Measurements from ENCODE around the gene LAMB4. TPM values are rescaled to one million over a fixed set of nuclear protein-coding genes. Genes with fewer than 3 reads are reported as not detected.

The LAMB4 gene
- total RNA-seq, 1 donor from 2014 or later: 18.3 TPM

DNA sequence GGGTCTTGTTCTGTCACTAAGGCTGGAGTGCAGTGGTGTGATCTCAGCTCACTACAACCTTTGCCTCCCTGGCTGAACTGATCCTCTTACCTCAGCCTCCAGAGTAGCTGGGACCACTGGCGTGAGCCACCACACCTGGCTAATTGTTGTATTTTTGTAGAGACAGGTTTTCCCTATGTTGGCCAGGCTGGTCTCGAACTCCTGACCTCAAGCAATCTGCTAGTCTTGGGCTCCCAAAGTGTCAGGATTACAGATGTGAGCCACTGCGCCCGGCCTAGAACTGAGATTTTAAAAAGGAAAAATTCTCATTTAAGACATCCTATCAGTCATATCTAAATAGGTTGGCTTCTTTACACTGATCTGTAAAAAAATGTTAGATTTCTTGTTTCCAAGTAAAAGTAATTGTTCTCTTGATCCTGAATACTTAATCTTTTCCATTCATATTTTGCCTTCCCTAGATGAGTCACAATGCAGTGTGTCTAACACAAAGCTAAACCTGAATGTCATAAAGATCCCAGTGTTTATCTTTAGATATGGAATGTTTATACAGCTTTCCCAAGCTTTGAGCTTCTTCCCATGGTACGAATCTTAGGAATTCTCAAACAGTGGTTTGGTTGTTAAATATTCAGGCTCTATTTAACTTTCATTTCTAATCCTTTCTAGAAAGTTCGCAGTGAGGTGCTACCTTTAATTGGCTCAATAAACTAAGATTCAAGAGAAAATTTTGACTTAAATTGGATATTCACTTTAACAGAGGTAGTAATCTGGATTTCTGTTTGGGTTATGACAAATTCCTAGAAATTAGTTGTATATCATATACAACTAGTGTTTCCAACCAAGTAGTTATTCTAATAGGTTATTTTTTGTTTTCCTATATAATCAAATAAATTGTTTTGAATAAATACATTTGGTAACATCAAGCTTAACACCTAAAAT lies 115.1 kb downstream of the LAMB4 start:
- TF ChIP-seq, protein P1, sequence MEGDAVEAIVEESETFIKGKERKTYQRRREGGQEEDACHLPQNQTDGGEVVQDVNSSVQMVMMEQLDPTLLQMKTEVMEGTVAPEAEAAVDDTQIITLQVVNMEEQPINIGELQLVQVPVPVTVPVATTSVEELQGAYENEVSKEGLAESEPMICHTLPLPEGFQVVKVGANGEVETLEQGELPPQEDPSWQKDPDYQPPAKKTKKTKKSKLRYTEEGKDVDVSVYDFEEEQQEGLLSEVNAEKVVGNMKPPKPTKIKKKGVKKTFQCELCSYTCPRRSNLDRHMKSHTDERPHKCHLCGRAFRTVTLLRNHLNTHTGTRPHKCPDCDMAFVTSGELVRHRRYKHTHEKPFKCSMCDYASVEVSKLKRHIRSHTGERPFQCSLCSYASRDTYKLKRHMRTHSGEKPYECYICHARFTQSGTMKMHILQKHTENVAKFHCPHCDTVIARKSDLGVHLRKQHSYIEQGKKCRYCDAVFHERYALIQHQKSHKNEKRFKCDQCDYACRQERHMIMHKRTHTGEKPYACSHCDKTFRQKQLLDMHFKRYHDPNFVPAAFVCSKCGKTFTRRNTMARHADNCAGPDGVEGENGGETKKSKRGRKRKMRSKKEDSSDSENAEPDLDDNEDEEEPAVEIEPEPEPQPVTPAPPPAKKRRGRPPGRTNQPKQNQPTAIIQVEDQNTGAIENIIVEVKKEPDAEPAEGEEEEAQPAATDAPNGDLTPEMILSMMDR (IDR thresholded peaks at IDR 0.05; ENCODE audit: unreplicated experiment): no peak
- no peak overlapping the region for H3K4me3 Mint-ChIP-seq
- H3K27ac Mint-ChIP-seq: peak overlapping the region; percentile 47
- H3K36me3 Mint-ChIP-seq: no peaks in the 10 kb centered on the region
- DNase-seq (ENCODE audit: low spot score in 2 of 2, unreplicated experiment in 2 of 2): no peak
- H3K9me3 Mint-ChIP-seq: no peaks in the 10 kb centered on the region
- no peaks in the 10 kb centered on the region for H3K27me3 Mint-ChIP-seq (ENCODE audit: low read depth)
- peaks cover 53% of the 10 kb centered on the region for H3K4me1 Mint-ChIP-seq

DNA sequence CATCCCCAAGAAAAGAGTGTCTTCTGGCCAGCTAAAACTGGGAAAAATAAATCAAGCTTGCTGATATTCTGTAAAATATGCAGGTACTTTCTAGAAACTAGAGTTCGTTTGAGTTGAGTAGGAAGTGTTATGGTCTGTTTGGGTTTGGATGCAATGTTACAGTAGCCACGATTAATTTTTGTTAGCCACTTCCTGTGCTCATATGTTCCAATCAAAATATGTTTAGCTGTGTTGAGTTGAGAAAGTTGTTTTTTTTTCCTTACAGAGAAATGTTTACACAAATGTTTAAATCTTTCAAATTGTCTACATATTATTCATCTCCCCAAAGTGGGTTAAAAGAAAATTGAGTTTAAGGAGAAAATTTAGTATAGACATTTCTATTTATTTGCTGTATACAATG lies 115.9 kb downstream of the LAMB4 start:
- TF ChIP-seq, protein P1 (IDR thresholded peaks at IDR 0.05; ENCODE audit: unreplicated experiment): no peak
- Mint-ChIP-seq H3K9me3 (no peaks in the 10 kb centered on the region), H3K27ac (no peak overlapping the region), H3K4me3 (no peak overlapping the region), H3K36me3 (no peaks in the 10 kb centered on the region), H3K27me3 (ENCODE audit: low read depth) (no peaks in the 10 kb centered on the region), H3K4me1 (peaks cover 55% of the 10 kb centered on the region)
- no peak for DNase-seq (ENCODE audit: low spot score in 2 of 2, unreplicated experiment in 2 of 2)

DNA sequence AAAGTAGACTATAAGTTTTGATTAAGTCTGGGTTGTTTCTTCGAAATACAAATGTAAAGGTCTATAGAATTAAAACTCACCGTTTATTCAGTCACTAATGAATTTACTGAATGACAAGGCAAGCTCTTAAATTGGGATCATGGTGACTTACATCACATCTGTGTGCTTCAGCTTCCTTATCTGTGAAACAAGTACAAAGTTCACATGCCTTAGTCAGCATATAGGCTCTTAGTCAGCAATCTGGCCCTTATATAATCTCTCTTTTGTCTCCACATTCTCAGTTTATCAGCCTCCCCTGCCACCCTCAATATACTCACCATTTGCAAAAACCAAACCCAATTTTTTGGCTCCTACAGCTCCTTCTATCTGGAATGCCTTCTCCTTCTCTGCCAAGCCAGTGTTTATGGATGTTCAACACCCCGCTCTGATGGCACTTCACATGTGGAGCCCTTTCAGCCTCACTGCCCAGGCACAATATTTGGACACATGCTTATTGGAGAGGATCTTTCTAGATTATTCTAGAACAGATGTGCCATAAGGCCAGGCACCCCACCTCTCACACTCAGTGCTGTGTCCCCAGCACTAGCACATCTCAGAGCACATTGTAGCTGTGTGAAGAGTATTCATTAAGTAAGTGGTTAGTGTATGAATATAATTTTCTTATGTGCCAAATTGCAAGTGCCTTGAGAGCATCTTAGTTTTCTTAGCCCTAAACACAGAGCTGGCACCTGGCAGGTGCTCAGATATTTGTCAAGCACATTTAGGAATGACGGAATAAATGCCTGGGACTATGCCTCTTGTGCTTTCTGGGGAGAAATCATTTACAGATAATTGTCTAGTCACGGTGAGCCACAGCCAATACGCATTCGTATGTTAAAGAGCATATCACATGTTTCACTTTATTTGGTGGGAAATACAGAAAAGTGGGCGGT lies 117.4 kb downstream of the LAMB4 start:
- H3K4me3 Mint-ChIP-seq: no peak overlapping the region
- H3K36me3 Mint-ChIP-seq: no peaks in the 10 kb centered on the region

DNA sequence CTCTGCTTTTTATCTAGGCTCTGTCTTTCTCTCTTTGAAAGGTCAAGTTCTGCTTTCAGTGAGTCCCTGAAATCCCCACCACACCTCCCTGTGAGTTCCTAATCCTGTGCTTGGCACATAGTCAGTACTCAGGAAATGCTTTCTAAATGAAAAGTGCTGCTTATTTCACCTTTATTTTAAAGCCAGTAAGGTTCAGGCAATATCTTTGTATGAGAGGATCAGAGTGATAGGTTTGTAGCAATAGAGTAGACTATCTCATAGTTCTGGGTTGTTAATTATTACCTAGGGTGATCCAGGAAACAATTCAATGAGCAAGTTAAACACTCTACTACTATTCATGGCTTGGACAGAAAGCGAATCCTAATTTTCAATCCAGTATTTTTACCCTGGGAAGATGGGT lies 119.8 kb downstream of the LAMB4 start:
- H3K36me3 Mint-ChIP-seq: no peaks in the 10 kb centered on the region
- H3K9me3 Mint-ChIP-seq: no peaks in the 10 kb centered on the region
- no peak for DNase-seq (ENCODE audit: low spot score in 2 of 2, unreplicated experiment in 2 of 2)
- no peak overlapping the region for H3K4me3 Mint-ChIP-seq
- TF ChIP-seq, protein P1 (IDR thresholded peaks at IDR 0.05; ENCODE audit: unreplicated experiment): no peak
- peak overlapping the region; percentile 70 for H3K27ac Mint-ChIP-seq
- H3K4me1 Mint-ChIP-seq: peaks cover 44% of the 10 kb centered on the region
- no peaks in the 10 kb centered on the region for H3K27me3 Mint-ChIP-seq (ENCODE audit: low read depth)

More for the DNA sequence above, 117.4 kb downstream of the LAMB4 start:
- Mint-ChIP-seq H3K4me1 (peaks cover 53% of the 10 kb centered on the region), H3K27me3 (ENCODE audit: low read depth) (no peaks in the 10 kb centered on the region), H3K9me3 (no peaks in the 10 kb centered on the region), H3K27ac (no peak overlapping the region)
- TF ChIP-seq, protein P1 (IDR thresholded peaks at IDR 0.05; ENCODE audit: unreplicated experiment): no peak
- DNase-seq (ENCODE audit: low spot score in 2 of 2, unreplicated experiment in 2 of 2): no peak

DNA sequence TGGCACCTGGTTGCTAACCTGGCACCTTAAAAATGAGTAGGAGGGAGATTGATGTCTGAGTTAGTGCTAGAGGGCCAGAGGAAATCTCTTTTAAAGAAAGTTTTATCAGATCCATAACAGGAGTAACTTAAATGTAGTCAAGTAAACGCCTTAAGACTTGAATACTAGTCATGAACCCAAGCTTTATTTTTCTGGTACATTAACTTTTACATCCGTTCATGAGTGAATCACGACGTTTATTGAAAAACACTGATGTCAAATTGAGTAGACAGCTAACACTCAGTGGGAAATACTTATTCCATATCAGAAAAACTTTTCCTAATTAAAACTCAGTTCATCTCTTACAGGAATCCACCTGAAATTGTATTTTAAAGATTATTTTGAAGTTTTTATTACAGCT lies 120.3 kb downstream of the LAMB4 start:
- Mint-ChIP-seq H3K36me3 (no peaks in the 10 kb centered on the region), H3K27ac (no peak overlapping the region), H3K4me3 (no peak overlapping the region), H3K27me3 (ENCODE audit: low read depth) (no peaks in the 10 kb centered on the region), H3K4me1 (peaks cover 43% of the 10 kb centered on the region), H3K9me3 (no peaks in the 10 kb centered on the region)
- DNase-seq (ENCODE audit: low spot score in 2 of 2, unreplicated experiment in 2 of 2): no peak
- TF ChIP-seq, protein P1 (IDR thresholded peaks at IDR 0.05; ENCODE audit: unreplicated experiment): no peak
